ENCODE results near the gene PTPRG. TPM values are rescaled to one million over a fixed set of nuclear protein-coding genes. Genes with fewer than 3 reads are reported as not detected.

Gene PTPRG
- polyA plus RNA-seq, 1 donor (not counting 4 experiments of a cell fraction or from before 2014, with no cell fraction given), result 12.1 TPM

- TF ChIP-seq CTCF (optimal IDR thresholded peaks at IDR 0.05 in 1 of 3, IDR thresholded peaks at IDR 0.05 in 1 of 3, conservative IDR thresholded peaks at IDR 0.05 in 1 of 3; ENCODE audit: extremely low read depth in 1 of 3, insufficient read depth in 2 of 3, low read length in 3 of 3), result no peak
- no peak for TF ChIP-seq EZH2 (IDR thresholded peaks at IDR 0.05; ENCODE audit: low read length)
- Histone ChIP-seq H3K9me3 (ENCODE audit: control insufficient read depth, low read depth, low read length) (no peaks in the 10 kb centered on the region), H3K79me2 (ENCODE audit: control insufficient read depth, insufficient read depth, low read length) (peaks cover 18% of the 10 kb centered on the region), H3K9me1 (ENCODE audit: control insufficient read depth, extremely low read depth, insufficient read depth, low read length) (peaks cover 2% of the 10 kb centered on the region), H3K4me2 (ENCODE audit: control insufficient read depth, extremely low read depth, insufficient read depth, low read depth, low read length) (no peak overlapping the region), H3K36me3 (ENCODE audit: control insufficient read depth in 2 of 2, extremely low read depth in 1 of 2, insufficient read depth in 2 of 2, low read length in 2 of 2) (no peaks in the 10 kb centered on the region), H3K27ac (ENCODE audit: control insufficient read depth, insufficient read depth, low read length) (no peak overlapping the region), H3K27me3 (ENCODE audit: control insufficient read depth, extremely low read depth, insufficient read depth, low read length) (no peaks in the 10 kb centered on the region), H4K20me1 (ENCODE audit: control insufficient read depth, extremely low read depth, insufficient read depth, low read length) (no peaks in the 10 kb centered on the region), H3K4me3 (ENCODE audit: control insufficient read depth in 2 of 3, extremely low read depth in 1 of 3, insufficient read depth in 2 of 3, low read depth in 1 of 3, low read length in 3 of 3) (no peak overlapping the region), H3K9ac (ENCODE audit: control insufficient read depth, extremely low read depth, insufficient read depth, low read length) (no peak overlapping the region), H2AFZ (ENCODE audit: control insufficient read depth, low read length) (no peak overlapping the region), H3K4me1 (ENCODE audit: control insufficient read depth, extremely low read depth, insufficient read depth, low read length) (no peaks in the 10 kb centered on the region)
- FAIRE-seq, result no peak
- dilution Hi-C loops (cut with MboI; ENCODE audit: extremely low pct_ligation_motif_present, low sequenced_read_pairs), result no loop called here
- DNase-seq (ENCODE audit: low read depth, low spot score), result no peak
Measured at GRCh38 chr3:61583890-61584875, 22.8 kb downstream of the PTPRG start.

- Histone ChIP-seq H2AFZ (ENCODE audit: control insufficient read depth, low read length) (no peak overlapping the region), H3K4me2 (ENCODE audit: control insufficient read depth, extremely low read depth, insufficient read depth, low read depth, low read length) (no peak overlapping the region)
Measured at GRCh38 chr3:61589856-61590255, 28.5 kb downstream of the PTPRG start.

More at GRCh38 chr3:61589856-61590255, 28.5 kb downstream of the PTPRG start:
- Histone ChIP-seq H4K20me1 (ENCODE audit: control insufficient read depth, extremely low read depth, insufficient read depth, low read length) (no peaks in the 10 kb centered on the region), H3K27ac (ENCODE audit: control insufficient read depth, insufficient read depth, low read length) (no peak overlapping the region), H3K9ac (ENCODE audit: control insufficient read depth, extremely low read depth, insufficient read depth, low read length) (no peak overlapping the region), H3K27me3 (ENCODE audit: control insufficient read depth, extremely low read depth, insufficient read depth, low read length) (no peaks in the 10 kb centered on the region), H3K4me3 (ENCODE audit: control insufficient read depth in 2 of 3, extremely low read depth in 1 of 3, insufficient read depth in 2 of 3, low read depth in 1 of 3, low read length in 3 of 3) (no peak overlapping the region), H3K36me3 (ENCODE audit: control insufficient read depth in 2 of 2, extremely low read depth in 1 of 2, insufficient read depth in 2 of 2, low read length in 2 of 2) (no peaks in the 10 kb centered on the region), H3K9me3 (ENCODE audit: control insufficient read depth, low read depth, low read length) (no peaks in the 10 kb centered on the region), H3K4me1 (ENCODE audit: control insufficient read depth, extremely low read depth, insufficient read depth, low read length) (peaks cover 4% of the 10 kb centered on the region), H3K9me1 (ENCODE audit: control insufficient read depth, extremely low read depth, insufficient read depth, low read length) (peaks cover 2% of the 10 kb centered on the region), H3K79me2 (ENCODE audit: control insufficient read depth, insufficient read depth, low read length) (peaks cover 14% of the 10 kb centered on the region)
- TF ChIP-seq EZH2 (IDR thresholded peaks at IDR 0.05; ENCODE audit: low read length) (no peak), CTCF (optimal IDR thresholded peaks at IDR 0.05 in 1 of 3, IDR thresholded peaks at IDR 0.05 in 1 of 3, conservative IDR thresholded peaks at IDR 0.05 in 1 of 3; ENCODE audit: extremely low read depth in 1 of 3, insufficient read depth in 2 of 3, low read length in 3 of 3) (no peak)
- FAIRE-seq, result peak; percentile 91
- DNase-seq (ENCODE audit: low read depth, low spot score), result peak; percentile 28
- dilution Hi-C loops (cut with MboI; ENCODE audit: extremely low pct_ligation_motif_present, low sequenced_read_pairs), result no loop called here

Measured in keratinocyte (primary cell).